Loucy (cell line): ENCODE results near the gene NOC2L.

Experiments used
- H2AFZ ChIP-seq: fragments of 200-600 bp; sonication (generic); 2 replicates; pipeline ENCODE4 v1.6.0; 2016; ENCODE audit warnings: antibody characterized with exemption, mild to moderate bottlenecking, low read length, moderate library complexity
- H3F3A ChIP-seq: fragments of 200-600 bp; 2 replicates; pipeline ENCODE4 v1.6.0; 2016; ENCODE audit warnings: antibody characterized with exemption, low read depth, mild to moderate bottlenecking
- H3K27me3 ChIP-seq: fragments of 200-600 bp; sonication (generic); 2 replicates; pipeline ENCODE4 v1.6.1; 2014; ENCODE audit warnings: low read length, mild to moderate bottlenecking; ENCODE audit not compliant: insufficient read depth, poor library complexity, severe bottlenecking
- H3K36me3 ChIP-seq: fragments of 200-600 bp; sonication (generic); 2 replicates; pipeline ENCODE4 v1.6.1; 2016; ENCODE audit warnings: low read length; ENCODE audit not compliant: insufficient read depth
- H3K4me1 ChIP-seq: fragments of 200-600 bp; sonication (generic); 2 replicates; pipeline ENCODE4 v1.5.1; 2014; ENCODE audit warnings: low read length, mild to moderate bottlenecking; ENCODE audit not compliant: insufficient read depth, poor library complexity, severe bottlenecking
- H3K4me2 ChIP-seq: fragments of 200-600 bp; sonication (generic); 2 replicates; pipeline ENCODE4 v1.6.0; 2014; ENCODE audit warnings: antibody characterized with exemption, low read length, low read depth, mild to moderate bottlenecking; ENCODE audit not compliant: poor library complexity, severe bottlenecking
- H3K4me3 ChIP-seq: fragments of 200-600 bp; sonication (generic); 2 replicates; pipeline ENCODE4 v1.5.1; 2014; ENCODE audit warnings: low read length, mild to moderate bottlenecking, mixed read lengths; ENCODE audit not compliant: poor library complexity, severe bottlenecking
- H3K79me2 ChIP-seq: fragments of 200-600 bp; sonication (generic); 2 replicates; pipeline ENCODE4 v1.6.1; 2014; ENCODE audit warnings: low read length; ENCODE audit not compliant: insufficient read depth
- H3K9ac ChIP-seq: fragments of 200-600 bp; sonication (generic); 2 replicates; pipeline ENCODE4 v1.6.0; 2014; ENCODE audit warnings: mild to moderate bottlenecking, low read depth, low read length, moderate library complexity; ENCODE audit not compliant: poor library complexity, severe bottlenecking
- H3K9me2 ChIP-seq: fragments of 200-600 bp; sonication (generic); replicated peaks from 2 replicates; pipeline ENCODE4 v1.6.1; 2016; ENCODE audit warnings: low read depth, low read length, mixed read lengths
- H3K9me3 ChIP-seq: fragments of 200-600 bp; sonication (generic); 2 replicates; pipeline ENCODE4 v1.6.1; 2014; ENCODE audit warnings: mild to moderate bottlenecking, antibody characterized with exemption, low read length, low read depth; ENCODE audit not compliant: insufficient read depth
- H4K20me1 ChIP-seq: fragments of 200-600 bp; sonication (generic); 2 replicates; pipeline ENCODE4 v1.6.0; 2014; ENCODE audit warnings: antibody characterized with exemption, low read length, mild to moderate bottlenecking; ENCODE audit not compliant: insufficient read depth, poor library complexity, severe bottlenecking
- CTCF ChIP-seq: fragments of 200-600 bp; sonication (generic); conservative IDR thresholded peaks from 2 replicates; pipeline ENCODE4 v1.5.1; 2014; ENCODE audit warnings: mild to moderate bottlenecking, antibody characterized with exemption, low read length
- EZH2phosphoT487 ChIP-seq: fragments of 200-600 bp; IDR thresholded peaks from 2 replicates; pipeline ENCODE4 v1.6.1; 2018; ENCODE audit warnings: antibody characterized with exemption, mild to moderate bottlenecking, moderate library complexity, borderline replicate concordance

The NOC2L gene

GRCh38 chr1:919271-919872, 39.7 kb downstream of the NOC2L start:
- H3K4me3 ChIP-seq = no peak overlapping the region
- no peaks in the 10 kb centered on the region for H3K27me3 ChIP-seq
- H3K4me1 ChIP-seq = peaks cover 36% of the 10 kb centered on the region
- no peaks in the 10 kb centered on the region for H3K36me3 ChIP-seq
- H3F3A ChIP-seq = no peaks in the 10 kb centered on the region
- H3K9ac ChIP-seq = no peak overlapping the region
- H3K79me2 ChIP-seq = no peaks in the 10 kb centered on the region
- no peak overlapping the region for H3K4me2 ChIP-seq
- TF ChIP-seq EZH2phosphoT487 (no peak), CTCF (peak; percentile 31)
- H4K20me1 ChIP-seq = no peaks in the 10 kb centered on the region
- no peaks in the 10 kb centered on the region for H3K9me2 ChIP-seq
- no peak overlapping the region for H2AFZ ChIP-seq
- no peaks in the 10 kb centered on the region for H3K9me3 ChIP-seq

- H3K4me3 ChIP-seq = no peak overlapping the region
- H3K27me3 ChIP-seq = no peaks in the 10 kb centered on the region
- no peaks in the 10 kb centered on the region for H3F3A ChIP-seq
- TF ChIP-seq EZH2phosphoT487 (no peak), CTCF (no peak)
- H3K4me2 ChIP-seq = no peak overlapping the region
- H3K4me1 ChIP-seq = peaks cover 36% of the 10 kb centered on the region
- H2AFZ ChIP-seq = no peak overlapping the region
- H3K9ac ChIP-seq = no peak overlapping the region
- H3K36me3 ChIP-seq = no peaks in the 10 kb centered on the region
- H3K9me3 ChIP-seq = no peaks in the 10 kb centered on the region
- no peaks in the 10 kb centered on the region for H4K20me1 ChIP-seq
- H3K9me2 ChIP-seq = no peaks in the 10 kb centered on the region
- H3K79me2 ChIP-seq = no peaks in the 10 kb centered on the region
Observed at GRCh38 chr1:918843-919242, 40.2 kb downstream of the NOC2L start.

DNA sequence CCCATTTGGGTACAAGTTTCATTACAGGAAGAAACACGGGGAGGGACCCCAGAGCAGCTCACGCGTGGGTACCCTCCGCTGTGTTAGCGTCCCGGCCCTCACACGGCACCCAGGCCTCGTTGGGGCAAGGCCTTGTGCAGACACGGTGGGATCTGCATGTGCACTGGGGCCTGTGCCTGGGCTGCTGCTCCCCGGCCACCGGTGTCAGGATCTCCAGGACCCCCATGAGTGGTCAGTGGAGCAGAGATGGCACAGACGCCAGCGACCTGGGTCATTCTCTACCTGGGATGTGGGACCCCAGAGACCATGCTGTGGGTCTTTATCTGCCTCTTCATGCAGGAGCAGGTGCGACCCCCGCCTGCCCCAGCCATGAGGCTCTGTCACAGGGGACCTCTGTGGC, 40.7 kb downstream of the NOC2L start:
- no peaks in the 10 kb centered on the region for H3K79me2 ChIP-seq
- H3K36me3 ChIP-seq = no peaks in the 10 kb centered on the region
- H3K9ac ChIP-seq = no peak overlapping the region
- no peak for TF ChIP-seq CTCF
- TF ChIP-seq EZH2phosphoT487 = no peak
- no peaks in the 10 kb centered on the region for H3K9me2 ChIP-seq
- H3K9me3 ChIP-seq = no peaks in the 10 kb centered on the region
- no peak overlapping the region for H2AFZ ChIP-seq
- no peaks in the 10 kb centered on the region for H3F3A ChIP-seq
- peaks cover 34% of the 10 kb centered on the region for H3K4me1 ChIP-seq
- no peak overlapping the region for H3K4me3 ChIP-seq
- no peak overlapping the region for H3K4me2 ChIP-seq
- H3K27me3 ChIP-seq = no peaks in the 10 kb centered on the region
- no peaks in the 10 kb centered on the region for H4K20me1 ChIP-seq
